GM23338 (cell line): ENCODE measurements around the gene FAM227A.

Source experiments
- CREB1 ChIP-seq: fragments of 250-450 bp; sonication (Bioruptor Pico); IDR thresholded peaks from 2 replicates; pipeline ENCODE4 v1.5.0; 2020; ENCODE audit warnings: low read depth, mild to moderate bottlenecking, moderate library complexity
- EZH2 ChIP-seq: fragments of 200-600 bp; sonication (generic); IDR thresholded peaks from one replicate; pipeline ENCODE4 v1.8.0; 2017; ENCODE audit warnings: antibody characterized with exemption, mild to moderate bottlenecking, low read depth; ENCODE audit not compliant: unreplicated experiment
- POLR2AphosphoS5 ChIP-seq: IDR thresholded peaks from 2 replicates; pipeline ENCODE4 v1.6.1; 2016; ENCODE audit warnings: antibody characterized with exemption, low read depth
- ZNF331 ChIP-seq: fragments of 250-450 bp; sonication (Bioruptor Pico); IDR thresholded peaks from 2 replicates; pipeline ENCODE4 v1.5.0; 2020; ENCODE audit warnings: low read depth, mild to moderate bottlenecking, moderate library complexity
- TF ChIP-seq, protein P1 (sequence below), 2 experiments: fragments of 200-600 bp in 1 of 2; sonication (generic) in 1 of 2; conservative IDR thresholded peaks; 2 replicates each; pipeline versions ENCODE4 v1.5.1 to v1.6.1; 2016 to 2017; ENCODE audit warnings: antibody characterized with exemption in 2 of 2, low read depth in 2 of 2, mild to moderate bottlenecking in 2 of 2, moderate library complexity in 1 of 2

DNA sequence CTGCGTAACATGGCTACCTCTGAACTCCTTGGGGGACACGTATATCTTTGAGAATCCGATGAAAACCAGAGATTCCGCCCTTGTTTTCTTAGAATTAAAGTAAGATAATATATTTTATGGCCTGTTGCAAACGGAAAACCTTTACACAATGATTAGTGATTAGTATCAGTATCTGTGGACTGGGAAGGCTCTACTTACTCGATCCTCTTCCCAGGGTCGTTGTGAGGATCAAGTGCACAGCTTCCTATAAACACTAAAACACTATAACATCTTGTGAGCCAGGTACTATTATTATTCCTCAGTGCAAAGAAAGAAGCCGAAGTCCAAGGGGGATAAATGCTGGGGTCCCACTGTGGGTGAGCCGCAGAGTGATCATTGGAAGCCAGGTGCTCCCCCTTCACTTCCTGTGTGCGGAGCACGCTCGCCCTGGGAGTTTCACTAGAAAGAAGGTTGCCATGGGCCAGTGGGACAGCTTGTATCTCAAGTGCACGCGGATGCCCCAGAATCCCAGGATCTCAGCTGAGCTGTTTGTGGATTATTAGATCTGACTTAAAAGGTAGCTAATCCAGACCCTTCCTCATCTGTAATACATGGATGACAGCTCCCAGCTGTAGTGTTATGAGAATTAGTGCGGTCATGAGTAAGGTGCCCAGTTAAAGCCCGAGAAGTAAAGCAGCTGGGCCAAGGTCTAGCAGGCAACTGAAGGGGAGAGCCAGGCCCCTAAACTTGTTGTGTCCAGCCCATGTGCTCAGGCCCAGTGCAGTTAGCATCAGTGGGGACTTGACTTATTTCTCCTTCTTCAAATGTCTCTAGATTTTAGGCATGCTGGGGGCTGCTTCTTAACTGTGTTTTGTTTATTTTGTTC lies 1.1 kb upstream of the FAM227A start:
- TF ChIP-seq, protein P1, sequence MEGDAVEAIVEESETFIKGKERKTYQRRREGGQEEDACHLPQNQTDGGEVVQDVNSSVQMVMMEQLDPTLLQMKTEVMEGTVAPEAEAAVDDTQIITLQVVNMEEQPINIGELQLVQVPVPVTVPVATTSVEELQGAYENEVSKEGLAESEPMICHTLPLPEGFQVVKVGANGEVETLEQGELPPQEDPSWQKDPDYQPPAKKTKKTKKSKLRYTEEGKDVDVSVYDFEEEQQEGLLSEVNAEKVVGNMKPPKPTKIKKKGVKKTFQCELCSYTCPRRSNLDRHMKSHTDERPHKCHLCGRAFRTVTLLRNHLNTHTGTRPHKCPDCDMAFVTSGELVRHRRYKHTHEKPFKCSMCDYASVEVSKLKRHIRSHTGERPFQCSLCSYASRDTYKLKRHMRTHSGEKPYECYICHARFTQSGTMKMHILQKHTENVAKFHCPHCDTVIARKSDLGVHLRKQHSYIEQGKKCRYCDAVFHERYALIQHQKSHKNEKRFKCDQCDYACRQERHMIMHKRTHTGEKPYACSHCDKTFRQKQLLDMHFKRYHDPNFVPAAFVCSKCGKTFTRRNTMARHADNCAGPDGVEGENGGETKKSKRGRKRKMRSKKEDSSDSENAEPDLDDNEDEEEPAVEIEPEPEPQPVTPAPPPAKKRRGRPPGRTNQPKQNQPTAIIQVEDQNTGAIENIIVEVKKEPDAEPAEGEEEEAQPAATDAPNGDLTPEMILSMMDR (conservative IDR thresholded peaks at IDR 0.05; ENCODE audit: low read depth in 2 of 2): no peak
- TF ChIP-seq EZH2 (no peak), ZNF331 (CRISPR knock-in tag) (no peak), POLR2AphosphoS5 (no peak), CREB1 (CRISPR knock-in tag) (no peak)
